Thyroid gland (tissue), 4 donors: ENCODE results near the gene OTUD7B. TPM values are rescaled to one million over a fixed set of nuclear protein-coding genes. Genes with fewer than 3 reads are reported as not detected.
A peak's percentile ranks its signal among the peaks of the same experiment; 100 is the strongest.

Experiments used
- DNase-seq, 2 donors: peaks; one replicate each; pipeline ENCODE4 v3.0.0-alpha.2; 2019
- H3K27ac ChIP-seq, 3 donors: fragments of 200-600 bp; sonication (generic); 1 replicate in 2 of 3; 2 replicates in 1 of 3; pipeline ENCODE4 v1.5.1; 2016 to 2019; ENCODE audit warnings: mild to moderate bottlenecking in 1 of 3, moderate library complexity in 1 of 3
- H3K27me3 ChIP-seq: fragments of 200-600 bp; sonication (generic); one replicate; pipeline ENCODE4 v1.5.1; 2019
- H3K36me3 ChIP-seq, 2 donors: fragments of 200-600 bp; sonication (generic); one replicate each; pipeline ENCODE4 v1.5.1; 2016 to 2019
- H3K4me1 ChIP-seq, 2 donors: fragments of 200-600 bp; sonication (generic); one replicate each; pipeline ENCODE4 v1.5.1; 2017 to 2019
- H3K4me3 ChIP-seq, 3 donors: fragments of 200-600 bp; sonication (generic); replicated peaks in 1 of 3; 1 replicate in 2 of 3; 2 replicates in 1 of 3; pipeline ENCODE4 v1.5.1; 2016; ENCODE audit warnings: mild to moderate bottlenecking in 1 of 3
- H3K9me3 ChIP-seq: fragments of 200-600 bp; sonication (generic); one replicate; pipeline ENCODE4 v1.5.1; 2017
- CTCF ChIP-seq, 6 experiments: fragments of 200-600 bp in 3 of 6; fragments of 450-650 bp in 3 of 6; sonication (generic) in 3 of 6; IDR thresholded peaks; one replicate each; pipeline ENCODE4 v1.5.1; 2016 to 2019; ENCODE audit warnings: antibody characterized with exemption in 6 of 6, mild to moderate bottlenecking in 2 of 6, inconsistent platforms in 1 of 6, moderate library complexity in 1 of 6
- POLR2A ChIP-seq, 2 donors: fragments of 450-650 bp; IDR thresholded peaks; one replicate each; pipeline ENCODE4 v1.6.1; 2017; ENCODE audit warnings: antibody characterized with exemption in 2 of 2, mild to moderate bottlenecking in 2 of 2, moderate library complexity in 1 of 2
- WGBS, 2 donors: methylation state at CpG; one replicate each; pipeline ENCODE4 v1.1.5; 2017; 5-methylcytosine and 5-hydroxymethylcytosine counted together
- intact Hi-C: fragments of 100-400 bp; cut with DNase I; formaldehyde crosslinking; loops from one replicate; pipeline ENCODE4 v1.15.1; 2023
- total RNA-seq, 4 donors: library from RNA; depleted of rRNA; stranded (reverse); fragments of >200 nt; gene quantifications; one replicate each; pipeline ENCODE4 v1.2.3, GENCODE V29; 2016

Gene OTUD7B
- total RNA-seq, 4 donors from 2014 or later: 15.9 to 39.2 (median 23.2) TPM

- Histone ChIP-seq H3K36me3 (no peaks in the 10 kb centered on the region), H3K27me3 (no peaks in the 10 kb centered on the region), H3K9me3 (no peaks in the 10 kb centered on the region), H3K27ac (no peak overlapping the region), H3K4me3 (no peak overlapping the region), H3K4me1 (peaks cover 19 to 25% of the 10 kb centered on the region in 2 donors)
- WGBS, 2 donors: 93 to 96% methylated on average over 4 of the region's 4 CpGs
- DNase-seq: no peak
- intact Hi-C loops: no loop called here
- TF ChIP-seq POLR2A (IDR thresholded peaks at IDR 0.05) (no peak), CTCF (IDR thresholded peaks at IDR 0.05) (no peak)
Measured at GRCh38 chr1:150006881-150007421, 3.6 kb downstream of the OTUD7B start.

- 74 to 79% methylated on average over 2 of the region's 2 CpGs for WGBS, 2 donors
- Histone ChIP-seq H3K4me3 (no peak overlapping the region), H3K27ac (no peak overlapping the region), H3K27me3 (no peaks in the 10 kb centered on the region), H3K9me3 (no peaks in the 10 kb centered on the region), H3K4me1 (peaks cover 32 to 38% of the 10 kb centered on the region in 2 donors), H3K36me3 (no peaks in the 10 kb centered on the region)
- DNase-seq: no peak
- intact Hi-C loops: no loop called here
- TF ChIP-seq CTCF (IDR thresholded peaks at IDR 0.05) (no peak), POLR2A (IDR thresholded peaks at IDR 0.05) (no peak)
Measured at GRCh38 chr1:150005606-150006005, 4.9 kb downstream of the OTUD7B start.

- Histone ChIP-seq H3K4me3 (no peak overlapping the region), H3K9me3 (no peaks in the 10 kb centered on the region), H3K4me1 (peaks cover 45 to 55% of the 10 kb centered on the region in 2 donors), H3K27me3 (no peaks in the 10 kb centered on the region), H3K27ac (peak overlapping the region in 1 of 3 donors; percentile 50), H3K36me3 (no peaks in the 10 kb centered on the region)
- intact Hi-C loops: no loop called here
- TF ChIP-seq CTCF (IDR thresholded peaks at IDR 0.05) (no peak), POLR2A (IDR thresholded peaks at IDR 0.05) (no peak)
- DNase-seq: no peak
- WGBS, 2 donors: 91 to 92% methylated on average over 3 of the region's 3 CpGs
Measured at GRCh38 chr1:150003801-150004200, 6.7 kb downstream of the OTUD7B start.

- Histone ChIP-seq H3K9me3 (no peaks in the 10 kb centered on the region), H3K4me1 (peaks cover 54 to 56% of the 10 kb centered on the region in 2 donors), H3K27me3 (no peaks in the 10 kb centered on the region), H3K4me3 (no peak overlapping the region), H3K27ac (peak overlapping the region; percentile 31 to 83 (median 73)), H3K36me3 (no peaks in the 10 kb centered on the region)
- TF ChIP-seq POLR2A (IDR thresholded peaks at IDR 0.05) (no peak), CTCF (IDR thresholded peaks at IDR 0.05) (no peak)
- 63 to 89% methylated on average over 2 of the region's 2 CpGs for WGBS, 2 donors
- no peak for DNase-seq
- intact Hi-C loops: no loop called here
Measured at GRCh38 chr1:150002217-150002616, 8.3 kb downstream of the OTUD7B start.

GRCh38 chr1:150001415-150001814, 9.1 kb downstream of the OTUD7B start:
- Histone ChIP-seq H3K36me3 (no peaks in the 10 kb centered on the region), H3K4me3 (no peak overlapping the region), H3K4me1 (peaks cover 62 to 64% of the 10 kb centered on the region in 2 donors), H3K27me3 (no peaks in the 10 kb centered on the region), H3K27ac (peak overlapping the region; percentile 73 to 85 (median 83)), H3K9me3 (no peaks in the 10 kb centered on the region)
- peak in 1 of 2 donors; percentile 14 for TF ChIP-seq POLR2A (IDR thresholded peaks at IDR 0.05)
- no peak for TF ChIP-seq CTCF (IDR thresholded peaks at IDR 0.05)
- DNase-seq: peak; percentile 53 to 61
- intact Hi-C loops: no loop called here
- 78 to 86% methylated on average over 1 of the region's 1 CpG for WGBS, 2 donors
